ENCODE measurements around the gene RXFP4. TPM values are rescaled to one million over a fixed set of nuclear protein-coding genes. Genes with fewer than 3 reads are reported as not detected.
A peak's percentile ranks its signal among the peaks of the same experiment; 100 is the strongest.

RXFP4 gene
- total and polyA plus RNA-seq, 2 of the 13 experiments (the other 11 are each of a cell fraction or from before 2014, with no cell fraction given) = 0.38 to 1.4 TPM

- BruUV-seq (replicated peaks) = no TSS peak
- Histone ChIP-seq H2AFZ (ENCODE audit: low read length) (no peak overlapping the region), H4K20me1 (ENCODE audit: insufficient read depth, low read length) (no peaks in the 10 kb centered on the region), H3K36me3 (replicated peaks in 1 of 2; ENCODE audit: control insufficient read depth in 1 of 2, insufficient read depth in 2 of 2, low read length in 2 of 2) (no peaks in the 10 kb centered on the region), H3K27ac (ENCODE audit: extremely low read length, insufficient read depth, low read length) (no peak overlapping the region), H3K4me3 (replicated peaks in 1 of 3; ENCODE audit: insufficient read depth in 1 of 3, low read depth in 2 of 3, low read length in 3 of 3) (no peak overlapping the region; a peak in 1 of 6 replicates), H3K4me1 (ENCODE audit: insufficient read depth, low read length) (peaks cover 58% of the 10 kb centered on the region), H3K9ac (ENCODE audit: insufficient read depth, low read depth, low read length) (no peak overlapping the region), H3K9me3 (ENCODE audit: low read length) (no peaks in the 10 kb centered on the region), H3K79me2 (ENCODE audit: insufficient read depth, low read length) (no peaks in the 10 kb centered on the region), H3K4me2 (ENCODE audit: low read depth, low read length) (peak overlapping the region; percentile 52), H3K27me3 (ENCODE audit: control insufficient read depth in 1 of 2, insufficient read depth in 2 of 2, low read length in 2 of 2) (no peaks in the 10 kb centered on the region)
- intact Hi-C loops (cut with micrococcal nuclease; ENCODE audit: unreplicated experiment) (no loop called here), in situ Hi-C loops (cut with HindIII; ENCODE audit: extremely low pct_ligation_motif_present, low pct_unique_long_range_greater_than_20kb) (no loop called here)
- CTCF ChIA-PET (ENCODE audit: low intra/inter-chr PET ratio, low total read pairs) = interaction anchor here (1.3 to 3.6 kb wide), 4 partner anchors 24 to 52 kb away, joined by 4 to 32 read pairs (median 5); no protein-coding TSS in a partner anchor
- ATAC-seq (peak; percentile 7; the same call in 2 of the 3 replicates), DNase-seq (ENCODE audit: low spot score) (no peak), FAIRE-seq (no peak)
- POLR2A ChIA-PET = interaction anchor here (0.6 to 4.9 kb wide), 11 partner anchors 9 to 128 kb away, joined by 4 to 47 read pairs (median 15); partner anchors contain the start of genes ARHGEF2, KHDC4 and RXFP4
- WGBS (ENCODE audit: low lambda C conversion rate) = 30% methylated on average over 3 of the region's 6 CpGs
- TF ChIP-seq ZSCAN25 (CRISPR knock-in tag; IDR thresholded peaks at IDR 0.05) = no peak
- TF ChIP-seq ZNF543 (CRISPR knock-in tag; IDR thresholded peaks at IDR 0.05) = 0 out of 2 replicates have a peak, but pooled peaks have one; percentile 3
Measured at GRCh38 chr1:155990005-155990739, 48.7 kb downstream of the RXFP4 start.

Small RNAs within 50 kb of the gene (microRNA-seq; reads per million reads assigned to microRNA genes)
- gene MIR6738 = not detected

Small RNAs within 50 kb of the gene (small RNA-seq; reads per million reads assigned to genes)
- gene MIR6738 (ENCODE audit: insufficient read depth in 2 of 3, insufficient read length in 3 of 3, low read depth in 2 of 3, low replicate concordance in 1 of 3) = 0 reads per million in 3 experiments
- gene RF00015 (ENCODE audit: insufficient read depth in 2 of 3, insufficient read length in 3 of 3, low read depth in 2 of 3, low replicate concordance in 1 of 3) = 0 reads per million in 3 experiments
- 0 reads per million in 3 experiments for gene SCARNA4 (ENCODE audit: insufficient read depth in 2 of 3, insufficient read length in 3 of 3, low read depth in 2 of 3, low replicate concordance in 1 of 3)
- gene SNORA80E (ENCODE audit: insufficient read depth in 2 of 3, insufficient read length in 3 of 3, low read depth in 2 of 3, low replicate concordance in 1 of 3) = 100 to 354 (median 213) reads per million in 3 experiments

Other genes with a start within 250 kb of the RXFP4 start
- gene GON4L, start 84.4 kb upstream of the RXFP4 start, total RNA-seq (2016; rRNA removed; fragmentation: Illumina TruSeq; extraction: Trizol) = 15.5 and 19.6 TPM in 2 replicates
- gene GON4L, start 84.4 kb upstream of the RXFP4 start, polyA plus RNA-seq (2011; rRNA removed) = 14.6 and 15.0 TPM in 2 replicates
- 0.08 and 0.22 TPM in 2 replicates for gene SYT11, start 82.1 kb upstream of the RXFP4 start, total RNA-seq (2016; rRNA removed; fragmentation: Illumina TruSeq; extraction: Trizol)
- 0.59 and 0.64 TPM in 2 replicates for gene SYT11, start 82.1 kb upstream of the RXFP4 start, polyA plus RNA-seq (2011; rRNA removed)
- gene RIT1, start 30.3 kb upstream of the RXFP4 start, total RNA-seq (2016; rRNA removed; fragmentation: Illumina TruSeq; extraction: Trizol) = 12.2 and 15.9 TPM in 2 replicates
- 29.3 and 32.2 TPM in 2 replicates for gene RIT1, start 30.3 kb upstream of the RXFP4 start, polyA plus RNA-seq (2011; rRNA removed)
- 15.9 and 33.5 TPM in 2 replicates for gene KHDC4, start 7.2 kb upstream of the RXFP4 start, total RNA-seq (2016; rRNA removed; fragmentation: Illumina TruSeq; extraction: Trizol)
- gene KHDC4, start 7.2 kb upstream of the RXFP4 start, polyA plus RNA-seq (2011; rRNA removed) = 74.5 and 92.0 TPM in 2 replicates
- gene ARHGEF2, start 36.9 kb downstream of the RXFP4 start, total RNA-seq (2016; rRNA removed; fragmentation: Illumina TruSeq; extraction: Trizol) = 15.0 and 16.1 TPM in 2 replicates
- 32.1 and 33.1 TPM in 2 replicates for gene ARHGEF2, start 36.9 kb downstream of the RXFP4 start, polyA plus RNA-seq (2011; rRNA removed)
- 150 and 284 TPM in 2 replicates for gene SSR2, start 79.3 kb downstream of the RXFP4 start, total RNA-seq (2016; rRNA removed; fragmentation: Illumina TruSeq; extraction: Trizol)
- 442 and 461 TPM in 2 replicates for gene SSR2, start 79.3 kb downstream of the RXFP4 start, polyA plus RNA-seq (2011; rRNA removed)
- 31.5 and 33.2 TPM in 2 replicates for gene UBQLN4, start 112.2 kb downstream of the RXFP4 start, total RNA-seq (2016; rRNA removed; fragmentation: Illumina TruSeq; extraction: Trizol)
- gene UBQLN4, start 112.2 kb downstream of the RXFP4 start, polyA plus RNA-seq (2011; rRNA removed) = 39.8 and 42.0 TPM in 2 replicates
- 66.4 and 84.0 TPM in 2 replicates for gene LAMTOR2, start 113.1 kb downstream of the RXFP4 start, total RNA-seq (2016; rRNA removed; fragmentation: Illumina TruSeq; extraction: Trizol)
- 36.5 and 44.9 TPM in 2 replicates for gene LAMTOR2, start 113.1 kb downstream of the RXFP4 start, polyA plus RNA-seq (2011; rRNA removed)
- 0.20 TPM in 1 of 2 replicates, not detected in the other for gene RAB25, start 119.5 kb downstream of the RXFP4 start, total RNA-seq (2016; rRNA removed; fragmentation: Illumina TruSeq; extraction: Trizol)
- 0.12 and 0.22 TPM in 2 replicates for gene RAB25, start 119.5 kb downstream of the RXFP4 start, polyA plus RNA-seq (2011; rRNA removed)
- gene MEX3A, start 140.8 kb downstream of the RXFP4 start, total RNA-seq (2016; rRNA removed; fragmentation: Illumina TruSeq; extraction: Trizol) = 7.6 TPM in 2 replicates
- 9.0 and 9.1 TPM in 2 replicates for gene MEX3A, start 140.8 kb downstream of the RXFP4 start, polyA plus RNA-seq (2011; rRNA removed)
- gene LMNA, start 173.1 kb downstream of the RXFP4 start, total RNA-seq (2016; rRNA removed; fragmentation: Illumina TruSeq; extraction: Trizol) = 190 and 225 TPM in 2 replicates
- 107 and 110 TPM in 2 replicates for gene LMNA, start 173.1 kb downstream of the RXFP4 start, polyA plus RNA-seq (2011; rRNA removed)
- gene SEMA4A, start 211.9 kb downstream of the RXFP4 start, total RNA-seq (2016; rRNA removed; fragmentation: Illumina TruSeq; extraction: Trizol) = 0.09 TPM in 1 of 2 replicates, not detected in the other
- 0.14 and 0.20 TPM in 2 replicates for gene SEMA4A, start 211.9 kb downstream of the RXFP4 start, polyA plus RNA-seq (2011; rRNA removed)

Measured in HepG2 (cell line).